D721Med (cell line): ENCODE measurements around the gene ACTA2.

Experiments
- DNase-seq: peaks from one replicate; pipeline ENCODE4 v3.0.0; 2011; ENCODE audit warnings: low spot score; ENCODE audit not compliant: insufficient read length
- FAIRE-seq: peaks from 2 replicates; lab custom pipeline; 2011; peaks lifted over from hg19 to GRCh38; lab: Jason Lieb, UNC
- TF ChIP-seq, protein P1 (sequence below): IDR thresholded peaks from 2 replicates; pipeline ENCODE4 v1.5.1; 2012; ENCODE audit warnings: mild to moderate bottlenecking, control low read depth; ENCODE audit not compliant: insufficient read depth; ENCODE audit errors: missing control alignments

Gene ACTA2

GRCh38 chr10:88916231-88916630 lies 36.3 kb downstream of the ACTA2 start:
- FAIRE-seq (no peak), DNase-seq (no peak)
- TF ChIP-seq, protein P1, sequence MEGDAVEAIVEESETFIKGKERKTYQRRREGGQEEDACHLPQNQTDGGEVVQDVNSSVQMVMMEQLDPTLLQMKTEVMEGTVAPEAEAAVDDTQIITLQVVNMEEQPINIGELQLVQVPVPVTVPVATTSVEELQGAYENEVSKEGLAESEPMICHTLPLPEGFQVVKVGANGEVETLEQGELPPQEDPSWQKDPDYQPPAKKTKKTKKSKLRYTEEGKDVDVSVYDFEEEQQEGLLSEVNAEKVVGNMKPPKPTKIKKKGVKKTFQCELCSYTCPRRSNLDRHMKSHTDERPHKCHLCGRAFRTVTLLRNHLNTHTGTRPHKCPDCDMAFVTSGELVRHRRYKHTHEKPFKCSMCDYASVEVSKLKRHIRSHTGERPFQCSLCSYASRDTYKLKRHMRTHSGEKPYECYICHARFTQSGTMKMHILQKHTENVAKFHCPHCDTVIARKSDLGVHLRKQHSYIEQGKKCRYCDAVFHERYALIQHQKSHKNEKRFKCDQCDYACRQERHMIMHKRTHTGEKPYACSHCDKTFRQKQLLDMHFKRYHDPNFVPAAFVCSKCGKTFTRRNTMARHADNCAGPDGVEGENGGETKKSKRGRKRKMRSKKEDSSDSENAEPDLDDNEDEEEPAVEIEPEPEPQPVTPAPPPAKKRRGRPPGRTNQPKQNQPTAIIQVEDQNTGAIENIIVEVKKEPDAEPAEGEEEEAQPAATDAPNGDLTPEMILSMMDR: no peak

DNA sequence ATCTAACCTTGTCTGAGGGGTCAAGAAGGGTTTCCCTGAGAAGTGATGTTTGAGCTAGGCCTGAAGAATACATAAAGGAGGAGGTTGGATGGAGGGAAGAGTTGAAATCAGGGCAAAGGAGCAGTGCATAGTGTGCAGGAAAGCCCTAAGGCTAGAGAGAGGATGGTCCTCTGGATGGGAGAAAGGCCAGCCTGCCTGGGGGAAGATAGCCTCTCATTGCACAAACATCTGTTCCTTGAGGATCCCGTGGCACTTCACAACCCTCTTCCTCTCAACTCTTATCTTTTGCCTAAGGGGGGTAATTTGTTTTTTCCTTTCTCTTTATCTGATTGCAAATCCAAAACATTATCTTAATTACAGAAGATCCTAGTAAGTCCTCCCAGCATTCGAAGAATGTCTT lies 36.8 kb downstream of the ACTA2 start:
- FAIRE-seq: no peak
- TF ChIP-seq, protein P1: no peak
- no peak for DNase-seq

DNA sequence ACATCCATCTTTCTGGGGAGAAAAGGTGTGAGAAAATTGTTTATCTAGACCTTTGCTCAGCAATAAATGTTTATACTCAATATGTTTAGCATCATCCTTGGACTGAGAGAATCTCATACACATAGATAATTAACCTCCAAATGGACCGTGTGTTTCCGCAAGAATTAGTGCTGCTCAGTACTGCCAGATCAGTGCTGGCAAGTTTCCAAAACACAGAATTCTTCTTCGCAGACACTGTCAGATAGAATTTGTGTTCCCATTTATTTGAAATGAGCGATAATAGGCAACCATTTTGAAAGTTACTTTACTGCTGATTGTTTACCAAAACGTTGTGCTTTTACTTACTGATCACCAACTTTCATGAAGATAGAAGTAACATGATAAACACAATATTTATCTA lies 38.8 kb downstream of the ACTA2 start:
- DNase-seq (no peak), FAIRE-seq (peak; percentile 72)
- TF ChIP-seq, protein P1: no peak

DNA sequence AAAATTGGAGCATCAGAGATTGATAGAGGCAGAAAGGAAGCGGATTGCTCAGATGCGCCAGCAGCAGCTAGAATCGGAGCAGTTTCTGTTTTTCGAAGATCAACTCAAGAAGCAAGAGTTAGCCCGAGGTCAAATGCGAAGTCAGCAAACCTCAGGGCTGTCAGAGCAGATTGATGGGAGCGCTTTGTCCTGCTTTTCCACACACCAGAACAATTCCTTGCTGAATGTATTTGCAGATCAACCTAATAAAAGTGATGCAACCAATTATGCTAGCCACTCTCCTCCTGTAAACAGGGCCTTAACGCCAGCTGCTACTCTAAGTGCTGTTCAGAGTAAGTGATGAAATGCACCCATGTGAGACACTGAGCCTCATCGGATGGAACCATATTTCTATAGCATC lies 39.4 kb downstream of the ACTA2 start:
- FAIRE-seq (peak; percentile 11), DNase-seq (no peak)
- TF ChIP-seq, protein P1: no peak

DNA sequence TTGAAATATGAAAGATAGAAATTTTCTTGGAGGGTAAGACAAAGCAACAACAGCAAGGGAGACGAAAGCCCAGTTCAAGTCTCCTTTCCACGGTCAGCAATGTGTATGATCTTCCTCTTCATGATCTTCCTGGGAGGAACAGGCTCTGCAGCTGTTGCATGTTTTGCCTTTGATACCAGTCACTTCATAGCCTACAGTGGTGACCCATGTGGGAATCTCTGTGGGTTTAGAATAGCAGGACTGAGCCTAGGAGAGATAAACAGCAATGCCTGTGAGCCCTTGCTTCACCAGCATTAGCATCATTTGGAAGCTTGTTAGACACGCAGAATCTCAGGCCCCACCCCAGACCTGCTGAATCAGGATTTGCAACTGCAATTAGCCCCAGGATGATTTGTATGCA lies 40.7 kb downstream of the ACTA2 start:
- DNase-seq (no peak), FAIRE-seq (no peak)
- TF ChIP-seq, protein P1: no peak

- TF ChIP-seq, protein P1: no peak
- DNase-seq: no peak
- no peak for FAIRE-seq
Observed at GRCh38 chr10:88911116-88911515, 41.5 kb downstream of the ACTA2 start.

DNA sequence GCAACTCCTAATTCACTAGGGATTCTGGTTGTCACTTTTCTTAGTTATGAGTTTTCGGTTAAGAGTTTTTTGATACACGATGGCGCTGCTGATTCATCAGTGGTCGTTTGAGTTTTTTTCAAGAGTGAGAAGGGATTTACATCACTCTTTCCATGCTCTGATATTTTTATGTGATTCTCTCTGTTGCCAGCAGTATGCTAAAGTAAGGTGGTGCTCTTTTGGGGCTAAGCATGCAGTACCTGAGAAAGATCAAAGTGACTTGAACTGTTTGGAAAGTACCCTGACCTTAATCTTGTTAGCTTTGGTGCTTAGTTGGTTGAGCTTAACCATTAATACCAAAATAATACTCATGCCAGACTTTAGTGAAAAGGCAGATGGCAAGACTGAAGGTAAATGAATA lies 44.4 kb downstream of the ACTA2 start:
- DNase-seq (no peak), FAIRE-seq (no peak)
- TF ChIP-seq, protein P1: no peak
